HepG2 (cell line): ENCODE results near the gene TTC31. TPM values are rescaled to one million over a fixed set of nuclear protein-coding genes. Genes with fewer than 3 reads are reported as not detected.
A peak's percentile ranks its signal among the peaks of the same experiment; 100 is the strongest.

Source experiments
- ATAC-seq: fragments of 200-7000 bp; cut with Tn5 transposase; 3 replicates; pipeline ENCODE4 v1.9.1; 2020; ENCODE audit warnings: mild to moderate bottlenecking, moderate library complexity
- BruUV-seq: library from RNA; stranded (reverse); fragments of 400-500 nt; replicated peaks from 2 replicates; lab custom pipeline; 2021; lab: Mats Ljungman, UMichigan
- CTCF ChIA-PET: fragments of 300-600 bp; formaldehyde crosslinking; extraction: SDS; loops from one replicate; lab custom pipeline; 2021; ENCODE audit warnings: low total read pairs, inconsistent platforms, low intra/inter-chr PET ratio; lab: Yijun Ruan, JAX
- POLR2A ChIA-PET: fragments of 350-600 bp; sonication (Branson Sonifier 250); formaldehyde crosslinking; loops from one replicate; lab custom pipeline; 2020; ENCODE audit warnings: antibody characterized with exemption, inconsistent platforms; lab: Yijun Ruan, JAX
- DNase-seq: peaks from one replicate; pipeline ENCODE4 v3.0.0-alpha.2; 2015; ENCODE audit warnings: low spot score
- FAIRE-seq: peaks from 3 replicates; lab custom pipeline; 2011; peaks lifted over from hg19 to GRCh38; lab: Jason Lieb, UNC
- H2AFZ ChIP-seq: one replicate; pipeline ENCODE4 v1.6.1; 2011; ENCODE audit warnings: low read length, inconsistent platforms
- H3K27ac ChIP-seq: fragments of 300-600 bp; 3 replicates; pipeline ENCODE4 v1.8.0; 2011; ENCODE audit warnings: mixed run types, mild to moderate bottlenecking, mixed read lengths, low read length, inconsistent platforms; ENCODE audit not compliant: insufficient read depth; ENCODE audit errors: extremely low read length
- H3K27me3 ChIP-seq, 2 experiments: fragments of 200-600 bp in 1 of 2; 2 replicates in 1 of 2; 3 replicates in 1 of 2; pipeline versions ENCODE4 v1.6.0 to v1.8.0; 2011; ENCODE audit warnings: low read length in 2 of 2, mild to moderate bottlenecking in 2 of 2, moderate library complexity in 2 of 2, inconsistent platforms in 1 of 2; ENCODE audit not compliant: insufficient read depth in 2 of 2, control insufficient read depth in 1 of 2
- H3K36me3 ChIP-seq, 2 experiments: fragments of 200-600 bp in 1 of 2; replicated peaks in 1 of 2; 2 replicates in 1 of 2; 3 replicates in 1 of 2; pipeline versions ENCODE4 v1.5.1 to v1.8.0; 2011; ENCODE audit warnings: low read length in 2 of 2, inconsistent platforms in 1 of 2; ENCODE audit not compliant: insufficient read depth in 2 of 2, control insufficient read depth in 1 of 2
- H3K4me1 ChIP-seq: 2 replicates; pipeline ENCODE4 v1.5.1; 2012; ENCODE audit warnings: low read length, inconsistent platforms; ENCODE audit not compliant: insufficient read depth
- H3K4me2 ChIP-seq: 2 replicates; pipeline ENCODE4 v1.6.0; 2011; ENCODE audit warnings: low read depth, low read length, inconsistent platforms
- H3K4me3 ChIP-seq, 3 experiments: fragments of 200-600 bp in 1 of 3; sonication (generic), shearing (Covaris generic) in 1 of 3; replicated peaks in 1 of 3; 2 replicates each; pipeline ENCODE4 v1.5.1; 2011 to 2016; ENCODE audit warnings: low read length in 3 of 3, inconsistent platforms in 2 of 3, low read depth in 2 of 3, mild to moderate bottlenecking in 2 of 3, control low read depth in 1 of 3, mixed read lengths in 1 of 3; ENCODE audit not compliant: insufficient read depth in 1 of 3
- H3K79me2 ChIP-seq: one replicate; pipeline ENCODE4 v1.6.1; 2011; ENCODE audit warnings: low read length, inconsistent platforms; ENCODE audit not compliant: insufficient read depth
- H3K9ac ChIP-seq: 2 replicates; pipeline ENCODE4 v1.6.0; 2011; ENCODE audit warnings: mild to moderate bottlenecking, low read depth, low read length, inconsistent platforms; ENCODE audit not compliant: insufficient read depth
- H3K9me3 ChIP-seq: 2 replicates; pipeline ENCODE4 v1.5.1; 2012; ENCODE audit warnings: mild to moderate bottlenecking, low read length
- H4K20me1 ChIP-seq: 2 replicates; pipeline ENCODE4 v1.6.0; 2011; ENCODE audit warnings: inconsistent platforms, mild to moderate bottlenecking, low read length, moderate library complexity; ENCODE audit not compliant: insufficient read depth
- CERS6 ChIP-seq: sonication (generic); formaldehyde crosslinking; IDR thresholded peaks from 2 replicates; pipeline ENCODE4 v1.5.0; 2020; ENCODE audit warnings: missing genetic modification reagents
- FOXP4 ChIP-seq: sonication (generic); formaldehyde crosslinking; IDR thresholded peaks from 2 replicates; pipeline ENCODE4 v1.4.0; 2020; ENCODE audit warnings: missing genetic modification reagents
- HDAC1 ChIP-seq: sonication (generic); formaldehyde crosslinking; IDR thresholded peaks from 2 replicates; pipeline ENCODE4 v1.5.1; 2020; ENCODE audit warnings: mild to moderate bottlenecking, missing genetic modification reagents
- HNRNPL ChIP-seq: fragments of 200-400 bp; formaldehyde crosslinking; IDR thresholded peaks from 2 replicates; pipeline ENCODE4 v1.6.1; 2017; ENCODE audit warnings: mild to moderate bottlenecking, low read depth, low read length
- MAFF ChIP-seq: IDR thresholded peaks from 2 replicates; pipeline ENCODE4 v1.6.1; 2011; ENCODE audit warnings: low read depth, low read length, improper control_type of control experiment
- MAX ChIP-seq: IDR thresholded peaks from 2 replicates; pipeline ENCODE4 v1.6.1; 2012; ENCODE audit warnings: inconsistent platforms
- POLR2A ChIP-seq, 2 experiments: IDR thresholded peaks; 2 replicates each; pipeline ENCODE4 v1.6.1; 2011; ENCODE audit warnings: low read depth in 2 of 2, low read length in 2 of 2, mild to moderate bottlenecking in 1 of 2, moderate library complexity in 1 of 2; ENCODE audit not compliant: insufficient read depth in 1 of 2
- PPARG ChIP-seq: conservative IDR thresholded peaks from 2 replicates; pipeline ENCODE4 v1.6.1; 2016; ENCODE audit warnings: missing biosample characterization, missing genetic modification reagents
- PRPF4 ChIP-seq: fragments of 200-400 bp; formaldehyde crosslinking; IDR thresholded peaks from 2 replicates; pipeline ENCODE4 v1.6.1; 2016; ENCODE audit warnings: low read length, low read depth; ENCODE audit not compliant: poor library complexity, severe bottlenecking
- SMC3 ChIP-seq: IDR thresholded peaks from 2 replicates; pipeline ENCODE4 v1.6.1; 2011; ENCODE audit warnings: low read length, improper control_type of control experiment
- ZBED4 ChIP-seq: sonication (generic); formaldehyde crosslinking; IDR thresholded peaks from 2 replicates; pipeline ENCODE4 v1.4.0; 2020; ENCODE audit warnings: missing genetic modification reagents, borderline replicate concordance
- ZNF512B ChIP-seq: sonication (generic); formaldehyde crosslinking; IDR thresholded peaks from 2 replicates; pipeline ENCODE4 v1.5.1; 2020; ENCODE audit warnings: missing genetic modification reagents, mild to moderate bottlenecking, borderline replicate concordance
- ZNF550 ChIP-seq: sonication (generic); formaldehyde crosslinking; IDR thresholded peaks from 2 replicates; pipeline ENCODE4 v1.4.0; 2020; ENCODE audit warnings: mild to moderate bottlenecking, missing genetic modification reagents, borderline replicate concordance
- WGBS: methylation state at CpG from one replicate; pipeline ENCODE4 v1.1.6; 2017; ENCODE audit warnings: low lambda C conversion rate; 5-methylcytosine and 5-hydroxymethylcytosine counted together
- in situ Hi-C: cut with HindIII; loops from 2 replicates; pipeline ENCODE4 v1.10.0; 2017; ENCODE audit warnings: low pct_unique_long_range_greater_than_20kb; ENCODE audit not compliant: extremely low pct_ligation_motif_present
- intact Hi-C: fragments of 100-400 bp; cut with micrococcal nuclease; formaldehyde crosslinking; loops from one replicate; pipeline ENCODE4 v1.10.0; 2022; ENCODE audit not compliant: unreplicated experiment
- polyA plus RNA-seq, 8 experiments: library from polyadenylated mRNA; depleted of rRNA in 3 of 8; stranded (reverse) in 7 of 8; unstranded in 1 of 8; fragments of >200 nt; fragmentation: Illumina TruSeq in 4 of 8; extraction: Trizol in 4 of 8; gene quantifications; 2 replicates each; pipeline versions ENCODE4 v1.2.1 to v1.2.3, GENCODE V29; 2011 to 2016; ENCODE audit warnings: low read depth in 4 of 8, missing spikeins in 1 of 8, mixed read lengths in 1 of 8; ENCODE audit not compliant: insufficient read depth in 1 of 8
- total RNA-seq, 5 experiments: library from RNA; depleted of rRNA; stranded (reverse); fragments of >200 nt; fragmentation: Illumina TruSeq; extraction: Trizol; gene quantifications; 2 replicates each; pipeline ENCODE4 v1.2.3, GENCODE V29; 2016; ENCODE audit warnings: low read depth in 1 of 5

The TTC31 gene
- total and polyA plus RNA-seq, 2 of the 13 experiments (the other 11 are each of a cell fraction or from before 2014, with no cell fraction given) = 28.3 to 39.5 TPM

GRCh38 chr2:74438248-74438647 lies 44.6 kb upstream of the TTC31 start (continued):
- peak; percentile 0; the same call in 1 of the 2 replicates for TF ChIP-seq SMC3
- no peak for TF ChIP-seq PPARG (CRISPR knock-in tag)
- TF ChIP-seq HDAC1 (CRISPR knock-in tag) = no peak
- TF ChIP-seq HNRNPL = no peak
- no peak for TF ChIP-seq ZNF512B
- 0 out of 4 replicates have a peak, but pooled peaks of 1 of the 2 experiments have one; percentile 7 for TF ChIP-seq POLR2A (IDR thresholded peaks at IDR 0.05; ENCODE audit: insufficient read depth in 1 of 2, low read depth in 2 of 2, low read length in 2 of 2)
- TF ChIP-seq MAX = no peak

GRCh38 chr2:74439373-74439772 lies 43.5 kb upstream of the TTC31 start:
- H3K9me3 ChIP-seq = no peaks in the 10 kb centered on the region
- no peak for ATAC-seq
- peaks cover 50% of the 10 kb centered on the region for H4K20me1 ChIP-seq
- peak overlapping the region; percentile 95 for H3K4me2 ChIP-seq
- H3K27me3 ChIP-seq = no peaks in the 10 kb centered on the region; a peak in 1 of 5 replicates
- H2AFZ ChIP-seq = no peak overlapping the region
- no TSS peak for BruUV-seq
- CTCF ChIA-PET = no interaction called here
- H3K27ac ChIP-seq = peak overlapping the region; percentile 91
- POLR2A ChIA-PET = interaction anchor here (0.6 to 11.6 kb wide), 14 partner anchors 9 to 1404 kb away, joined by 3 to 342 read pairs (median 9); partner anchors contain the start of genes AUP1, CCDC142, HTRA2 and INO80B
- DNase-seq = no peak
- peaks cover 75% of the 10 kb centered on the region for H3K79me2 ChIP-seq
- peaks cover 63% of the 10 kb centered on the region for H3K4me1 ChIP-seq
- 55% methylated on average over 3 of the region's 3 CpGs for WGBS
- peak overlapping the region; percentile 76 to 94 (median 93) for H3K4me3 ChIP-seq
- H3K9ac ChIP-seq = peak overlapping the region; percentile 91
- in situ Hi-C loops = no loop called here
- FAIRE-seq = no peak
- intact Hi-C loops = no loop called here
- H3K36me3 ChIP-seq = peaks cover 25 to 49% of the 10 kb centered on the region in 2 experiments
- TF ChIP-seq CERS6 (CRISPR knock-in tag) = no peak
- 0 out of 2 replicates have a peak, but pooled peaks have one; percentile 7 for TF ChIP-seq FOXP4
- no peak for TF ChIP-seq ZNF550 (CRISPR knock-in tag)
- no peak for TF ChIP-seq PRPF4
- TF ChIP-seq ZBED4 (CRISPR knock-in tag) = no peak
- TF ChIP-seq MAFF = no peak
